ENCODE results near the gene YIPF7.

The YIPF7 gene

DNA sequence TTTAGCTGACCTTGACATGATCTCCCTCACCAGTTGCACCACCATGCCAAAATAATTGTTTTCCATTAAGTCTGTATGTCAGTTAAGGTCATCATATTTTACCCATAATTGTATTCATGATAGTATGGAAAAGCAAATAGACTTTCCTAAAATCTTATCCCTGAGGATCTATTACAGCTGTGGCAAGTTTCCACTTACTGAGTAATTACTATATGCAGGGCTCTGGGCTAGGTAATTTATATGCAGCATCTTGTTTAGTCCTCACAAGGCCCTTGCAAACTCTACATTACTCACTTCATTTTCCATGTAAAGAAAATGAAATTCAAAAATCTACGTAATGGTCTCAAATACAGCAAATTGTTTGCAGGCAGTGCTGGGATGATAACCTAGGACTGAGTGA is 34.8 kb downstream of the YIPF7 start:
- no peak for DNase-seq (ENCODE audit: low spot score)

DNA sequence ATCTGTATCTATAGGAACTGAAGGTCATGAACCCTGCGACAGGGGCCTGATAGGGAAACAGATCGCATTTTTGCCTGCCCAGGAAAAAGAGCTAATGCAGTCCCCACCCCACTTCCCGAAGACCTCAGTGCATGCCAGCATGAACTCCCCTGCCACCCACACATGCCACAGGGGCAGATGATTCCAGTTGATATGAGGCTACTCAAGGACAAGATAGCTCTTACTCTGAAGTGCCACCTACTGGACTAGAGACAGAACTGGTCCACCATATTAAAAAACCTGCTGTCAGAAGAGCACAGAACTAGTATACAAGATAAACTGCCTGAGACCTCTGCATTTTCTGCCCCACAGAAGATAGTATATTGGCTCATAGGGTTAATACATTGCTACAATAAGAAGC is 68.0 kb downstream of the YIPF7 start:
- DNase-seq (ENCODE audit: low spot score): no peak

DNA sequence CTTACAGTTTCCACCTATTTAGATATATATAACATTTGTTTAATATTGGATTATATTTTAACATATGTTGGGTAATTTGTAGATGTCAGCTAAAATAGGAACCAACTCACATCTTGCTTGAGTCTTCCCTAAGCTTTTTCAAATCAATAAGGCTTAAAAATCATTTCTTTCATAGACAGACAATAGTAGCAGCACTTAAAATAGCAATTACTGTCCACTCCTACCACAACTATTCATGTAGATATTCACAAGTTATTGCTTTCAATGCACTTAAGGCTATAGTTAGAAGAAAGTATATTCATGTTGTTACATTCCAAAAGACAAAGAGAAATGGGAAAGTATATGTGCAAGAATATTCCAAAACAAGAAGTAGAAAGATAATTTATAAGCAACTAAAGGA is 71.2 kb downstream of the YIPF7 start:
- no peak for DNase-seq (ENCODE audit: low spot score)

DNA sequence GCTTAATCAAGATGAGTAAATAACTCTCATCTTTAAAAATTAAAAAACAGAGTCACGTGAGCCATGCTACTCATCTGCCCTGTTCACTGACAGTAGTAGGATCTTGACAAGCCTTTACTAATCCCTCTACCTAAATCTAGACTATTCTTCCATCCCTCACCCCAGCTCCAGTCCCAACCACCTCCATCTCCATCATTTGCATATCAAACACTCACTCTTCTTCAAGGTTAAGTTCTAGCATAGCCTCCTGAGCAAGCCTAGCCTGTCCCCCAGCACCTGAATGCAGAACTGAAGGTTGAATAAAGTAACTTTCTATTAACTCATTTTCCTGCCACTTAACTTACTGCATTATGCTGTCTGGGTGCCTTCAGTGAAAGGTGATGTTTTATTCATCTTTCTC is 72.5 kb downstream of the YIPF7 start:
- no peak for DNase-seq (ENCODE audit: low spot score)

Data from COLO829 (cell line).